WERI-Rb-1 (cell line): ENCODE measurements around the gene CELA1.

ENCODE experiments used
- DNase-seq: peaks from one replicate; pipeline ENCODE4 v3.0.0-alpha.2; 2020
- H3K27ac ChIP-seq: fragments of 250-450 bp; sonication (Bioruptor Pico); 2 replicates; pipeline ENCODE4 v1.5.1; 2020; ENCODE audit warnings: mild to moderate bottlenecking, moderate library complexity
- H3K27me3 ChIP-seq: fragments of 250-450 bp; sonication (Bioruptor Pico); 2 replicates; pipeline ENCODE4 v1.5.1; 2021; ENCODE audit warnings: mild to moderate bottlenecking, low read depth, moderate library complexity; ENCODE audit not compliant: insufficient read depth, severe bottlenecking
- H3K36me3 ChIP-seq: fragments of 250-450 bp; sonication (Bioruptor Pico); 2 replicates; pipeline ENCODE4 v1.5.1; 2020; ENCODE audit warnings: mild to moderate bottlenecking, moderate library complexity
- H3K4me3 ChIP-seq: 2 replicates; pipeline ENCODE4 v1.5.1; 2011; ENCODE audit warnings: low read depth, mild to moderate bottlenecking, control low read depth, low read length
- H3K9me3 ChIP-seq: fragments of 250-450 bp; sonication (Bioruptor Pico); 2 replicates; pipeline ENCODE4 v1.5.1; 2021; ENCODE audit warnings: mild to moderate bottlenecking, moderate library complexity; ENCODE audit not compliant: severe bottlenecking
- CTCF ChIP-seq: IDR thresholded peaks from 2 replicates; pipeline ENCODE4 v1.5.1; 2011; ENCODE audit warnings: low read depth, mild to moderate bottlenecking, control low read depth, inconsistent platforms, low read length

Gene CELA1

GRCh38 chr12:51390891-51391282 is 44.4 kb upstream of the CELA1 start:
- TF ChIP-seq CTCF: no peak
- Histone ChIP-seq H3K9me3 (no peaks in the 10 kb centered on the region), H3K27ac (no peak overlapping the region), H3K4me3 (peak overlapping the region; percentile 74), H3K36me3 (no peaks in the 10 kb centered on the region), H3K27me3 (peaks cover 2% of the 10 kb centered on the region)
- DNase-seq: peak; percentile 21

- Histone ChIP-seq H3K27ac (no peak overlapping the region), H3K4me3 (no peak overlapping the region), H3K27me3 (peaks cover 2% of the 10 kb centered on the region), H3K9me3 (no peaks in the 10 kb centered on the region), H3K36me3 (no peaks in the 10 kb centered on the region)
- TF ChIP-seq CTCF: no peak
- DNase-seq: no peak
Measured at GRCh38 chr12:51390457-51390856, 44.0 kb upstream of the CELA1 start.

GRCh38 chr12:51389302-51389999 is 43.0 kb upstream of the CELA1 start:
- Histone ChIP-seq H3K9me3 (no peaks in the 10 kb centered on the region), H3K4me3 (no peak overlapping the region), H3K36me3 (no peaks in the 10 kb centered on the region), H3K27me3 (peaks cover 2% of the 10 kb centered on the region), H3K27ac (no peak overlapping the region)
- DNase-seq: no peak
- no peak for TF ChIP-seq CTCF

GRCh38 chr12:51388846-51389245 is 42.4 kb upstream of the CELA1 start:
- Histone ChIP-seq H3K27ac (no peak overlapping the region), H3K4me3 (no peak overlapping the region), H3K36me3 (no peaks in the 10 kb centered on the region), H3K9me3 (no peaks in the 10 kb centered on the region), H3K27me3 (peaks cover 2% of the 10 kb centered on the region)
- DNase-seq: no peak
- TF ChIP-seq CTCF: no peak

- Histone ChIP-seq H3K36me3 (no peaks in the 10 kb centered on the region), H3K4me3 (no peak overlapping the region), H3K9me3 (no peaks in the 10 kb centered on the region), H3K27me3 (peaks cover 2% of the 10 kb centered on the region), H3K27ac (no peak overlapping the region)
- no peak for DNase-seq
- no peak for TF ChIP-seq CTCF
Measured at GRCh38 chr12:51388069-51388799, 41.8 kb upstream of the CELA1 start.

- no peak for TF ChIP-seq CTCF
- no peaks in the 10 kb centered on the region for H3K36me3 ChIP-seq
- H3K9me3 ChIP-seq: no peaks in the 10 kb centered on the region
- no peak for DNase-seq
- H3K4me3 ChIP-seq: no peak overlapping the region
- H3K27ac ChIP-seq: no peak overlapping the region
- no peaks in the 10 kb centered on the region for H3K27me3 ChIP-seq
Measured at GRCh38 chr12:51386351-51386750, 39.9 kb upstream of the CELA1 start.
